AG04449 (cell line): ENCODE results near the gene LILRA5.

Source experiments
- CTCF ChIA-PET: fragments of 350-600 bp; formaldehyde crosslinking; extraction: SDS; loops from one replicate; lab custom pipeline; 2021; ENCODE audit warnings: antibody characterized with exemption; lab: Yijun Ruan, JAX
- POLR2A ChIA-PET: fragments of 400-600, 350-600 bp; formaldehyde crosslinking; extraction: SDS; loops from one replicate; lab custom pipeline; 2020; ENCODE audit warnings: antibody characterized with exemption, inconsistent platforms; lab: Yijun Ruan, JAX
- DNase-seq: peaks from one replicate; pipeline ENCODE4 v3.0.0-alpha.2; 2010; ENCODE audit warnings: low read depth, low spot score
- H3K4me3 ChIP-seq: 2 replicates; pipeline ENCODE4 v1.5.1; 2011; ENCODE audit warnings: low read depth, mild to moderate bottlenecking, control low read depth, low read length
- CTCF ChIP-seq: IDR thresholded peaks from one replicate; pipeline ENCODE4 v1.5.1; 2011; ENCODE audit warnings: mild to moderate bottlenecking, moderate library complexity, low read length, control low read depth, inconsistent platforms; ENCODE audit not compliant: insufficient read depth; ENCODE audit errors: missing control alignments

The LILRA5 gene

GRCh38 chr19:54262470-54262869 lies 50.5 kb downstream of the LILRA5 start:
- DNase-seq: no peak
- TF ChIP-seq CTCF: no peak
- ChIA-PET POLR2A (no interaction called here), CTCF (interaction anchor here (1.3 kb wide), 1 partner anchor 31 kb away, joined by 4 read pairs; no protein-coding TSS in a partner anchor)
- no peak overlapping the region for H3K4me3 ChIP-seq

GRCh38 chr19:54262066-54262465 lies 50.9 kb downstream of the LILRA5 start:
- no peak for DNase-seq
- no peak for TF ChIP-seq CTCF
- no peak overlapping the region for H3K4me3 ChIP-seq
- ChIA-PET POLR2A (no interaction called here), CTCF (interaction anchor here (1.3 kb wide), 1 partner anchor 31 kb away, joined by 4 read pairs; no protein-coding TSS in a partner anchor)

- POLR2A ChIA-PET: no interaction called here
- no peak for TF ChIP-seq CTCF
- no peak for DNase-seq
- no peak within 1 kb of the TSS for H3K4me3 ChIP-seq
- CTCF ChIA-PET: interaction anchor here (2.8 kb wide), 1 partner anchor 9 kb away, joined by 16 read pairs; no protein-coding TSS in a partner anchor
Measured at GRCh38 chr19:54257116-54257480, 55.9 kb downstream of the LILRA5 start, which contains the start of gene LILRB5. Gene LILRB5, minus strand, starts transcription at chr19:54257273. Its CDS starts 80 bp downstream, at chr19:54257193.
